Activated effector memory CD4-positive, alpha-beta T cell treated with Interleukin-2 at 50 U/mL for 16 hours (primary cell): ENCODE measurements around the gene TMEM269.
A peak's percentile ranks its signal among the peaks of the same experiment; 100 is the strongest.
"Not testable (repeated sequence)": the region's sequence is repeated elsewhere in the genome, so short reads cannot be mapped to it uniquely, and the experiment has no call there.

Source experiments
- DNase-seq: peaks from one replicate; pipeline ENCODE4 v3.0.0-alpha.2; 2020

Gene TMEM269

GRCh38 chr1:42748461-42749410 is 36.1 kb upstream of the TMEM269 start:
- DNase-seq, result no peak

DNA sequence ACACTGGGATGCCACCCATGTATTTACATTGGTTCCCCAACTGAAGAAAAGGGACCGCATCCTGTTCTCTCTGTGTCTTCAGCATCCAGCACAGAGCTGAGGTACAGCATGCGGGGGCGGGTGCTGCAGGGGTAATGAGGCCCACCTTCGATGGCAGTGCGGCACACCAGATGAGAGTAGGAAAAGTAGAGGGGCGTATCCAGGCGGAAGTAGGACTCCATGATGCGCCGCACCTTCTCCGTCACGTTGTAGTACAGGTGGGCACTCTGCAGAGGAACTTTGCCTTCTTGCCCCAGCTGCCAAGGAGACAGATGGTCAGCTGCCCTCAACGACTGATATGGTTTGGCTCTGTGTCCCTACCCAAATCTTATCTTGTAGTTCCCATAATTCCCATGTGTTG is 34.8 kb upstream of the TMEM269 start:
- no peak for DNase-seq

GRCh38 chr1:42751511-42752070 is 33.2 kb upstream of the TMEM269 start:
- DNase-seq, result not testable (repeated sequence)

- DNase-seq, result no peak
Measured at GRCh38 chr1:42752284-42752683, 32.5 kb upstream of the TMEM269 start.

GRCh38 chr1:42753070-42753469 is 31.7 kb upstream of the TMEM269 start:
- no peak for DNase-seq

GRCh38 chr1:42756956-42757891 is 27.6 kb upstream of the TMEM269 start:
- no peak for DNase-seq

DNA sequence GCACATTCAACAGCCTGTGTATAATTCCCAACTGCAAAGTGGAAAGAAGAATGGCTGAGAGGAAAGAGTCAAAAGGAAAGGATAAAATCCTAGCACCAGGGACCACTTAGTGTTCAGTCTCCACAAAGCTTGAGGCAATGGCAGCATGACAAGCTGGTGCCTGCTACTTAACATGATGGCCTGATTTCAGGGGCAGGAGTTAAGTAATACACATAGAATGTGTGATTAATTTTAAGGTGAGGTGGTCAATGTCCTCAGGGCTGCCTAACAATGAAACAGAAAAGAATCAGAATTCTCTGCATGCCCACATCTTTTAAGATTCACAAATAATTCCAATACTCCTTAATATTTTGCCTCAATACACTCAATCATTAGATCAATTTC is 26.9 kb upstream of the TMEM269 start:
- DNase-seq, result no peak

DNA sequence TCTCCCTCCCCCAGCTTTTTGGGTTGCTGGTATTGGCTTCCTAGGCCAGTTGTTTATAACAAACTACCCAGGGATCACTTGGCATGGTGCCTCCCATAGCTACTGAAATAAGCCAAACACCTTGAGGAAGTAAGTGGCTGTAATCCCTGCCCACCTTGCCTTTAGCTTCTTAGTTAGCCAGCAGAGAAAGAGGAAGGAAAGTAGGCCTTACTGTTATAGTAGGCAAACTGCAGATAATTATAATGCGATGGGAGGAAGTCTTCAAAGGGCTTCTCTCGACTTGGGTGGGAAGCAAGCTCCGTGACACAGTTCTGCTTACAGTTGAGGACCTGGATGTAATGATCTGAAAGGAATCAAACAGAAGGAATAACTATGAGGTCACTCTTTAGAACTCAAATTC is 26.1 kb upstream of the TMEM269 start:
- DNase-seq, result no peak

DNA sequence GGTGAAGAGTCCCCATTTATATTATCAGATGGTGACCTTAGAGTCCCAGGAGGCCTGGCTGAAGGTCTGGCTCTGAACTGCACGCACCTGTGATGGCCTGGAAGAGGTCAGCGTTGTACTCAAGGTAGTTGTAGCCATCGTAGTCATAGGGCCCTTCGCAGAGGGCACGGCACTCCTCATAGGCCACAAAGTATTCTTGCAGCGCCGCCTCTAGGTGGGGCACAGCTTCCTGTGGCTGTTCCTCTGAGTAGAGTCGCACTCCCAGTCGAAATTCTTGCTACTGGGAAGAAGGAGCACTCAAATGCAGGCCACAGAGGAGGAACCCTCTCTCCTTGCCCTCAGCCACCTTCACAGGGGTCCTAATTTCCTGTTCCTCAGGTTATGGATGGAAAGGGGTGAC is 25.7 kb upstream of the TMEM269 start:
- DNase-seq, result no peak

DNA sequence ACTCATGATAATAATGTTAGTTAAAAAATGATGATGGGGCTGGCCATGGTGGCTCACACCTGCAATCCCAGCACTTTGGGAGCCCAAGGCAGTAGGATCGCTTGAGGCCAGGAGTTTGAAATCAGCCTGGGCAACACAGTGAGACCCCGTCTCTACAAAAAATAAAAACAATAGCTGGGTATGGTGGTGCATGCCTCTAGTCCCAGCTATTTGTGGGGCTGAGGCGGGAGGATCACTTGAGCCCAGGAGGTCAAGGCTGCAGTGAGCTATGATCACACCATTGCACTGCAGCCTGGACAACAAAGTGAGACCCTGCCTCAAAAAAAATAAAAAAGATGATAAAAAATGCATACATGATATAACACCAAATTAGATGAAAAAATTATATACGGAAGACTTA is 23.2 kb upstream of the TMEM269 start:
- no peak for DNase-seq

GRCh38 chr1:42762269-42762668 is 22.5 kb upstream of the TMEM269 start:
- DNase-seq, result no peak

DNA sequence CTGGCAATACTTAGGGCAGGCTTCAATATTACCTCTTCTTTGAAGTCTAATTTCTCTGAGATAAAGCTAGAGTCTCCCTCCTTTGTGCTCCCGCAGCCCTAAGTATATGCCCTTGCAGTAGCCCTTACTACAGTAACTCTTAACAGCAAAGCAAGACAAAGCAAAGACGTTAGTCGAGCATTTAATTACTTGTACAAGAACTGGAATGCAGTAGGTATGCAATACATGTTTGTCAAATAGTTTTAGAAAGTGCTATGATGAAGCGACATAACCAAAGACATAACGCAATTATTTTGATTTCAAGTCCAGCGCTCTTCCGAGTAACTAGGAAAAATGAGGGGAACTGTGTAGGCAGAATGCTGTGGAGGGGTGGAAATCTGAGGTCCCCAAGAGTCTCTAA is 19.5 kb upstream of the TMEM269 start:
- DNase-seq, result no peak

GRCh38 chr1:42765832-42766740 is 18.7 kb upstream of the TMEM269 start:
- DNase-seq, result no peak

- peak; percentile 100 for DNase-seq
Measured at GRCh38 chr1:42766741-42767509, 17.9 kb upstream of the TMEM269 start, which contains the start of the genes C1orf50 and P3H1. TSS of gene C1orf50 (plus strand) at chr1:42767249. CDS start at chr1:42767312, 63 bp downstream. TSS of gene P3H1 (minus strand) at chr1:42767028. CDS start at chr1:42766971, 57 bp downstream.

DNA sequence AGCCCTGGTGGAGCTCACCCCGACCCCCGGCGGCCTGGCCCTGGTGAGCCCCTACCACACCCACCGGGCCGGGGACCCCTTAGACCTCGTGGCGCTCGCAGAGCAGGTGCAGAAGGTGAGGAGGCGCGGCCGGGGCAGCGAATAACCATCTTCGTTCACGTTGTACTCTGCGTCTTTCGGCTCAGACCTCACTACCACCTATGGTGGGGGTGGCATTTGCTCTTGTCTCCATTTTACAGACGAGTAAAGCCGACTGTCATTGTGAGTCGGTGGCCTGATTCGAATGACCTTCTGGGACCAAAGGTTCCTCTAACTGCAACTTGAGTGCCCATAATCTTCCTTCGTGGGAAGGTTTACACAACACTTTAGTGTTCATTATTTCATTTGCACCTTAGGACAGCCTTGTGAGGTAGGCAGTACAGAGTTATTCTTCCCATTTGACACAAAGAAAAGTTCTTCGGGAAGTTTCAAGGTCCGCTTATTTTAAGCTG is 17.2 kb upstream of the TMEM269 start:
- DNase-seq, result no peak

- DNase-seq, result no peak
Measured at GRCh38 chr1:42768172-42768571, 16.6 kb upstream of the TMEM269 start.

GRCh38 chr1:42769811-42770210 is 15.0 kb upstream of the TMEM269 start:
- DNase-seq, result no peak

- DNase-seq, result no peak
Measured at GRCh38 chr1:42773420-42773819, 11.4 kb upstream of the TMEM269 start.

GRCh38 chr1:42774928-42775526 is 9.8 kb upstream of the TMEM269 start:
- DNase-seq, result no peak

GRCh38 chr1:42776502-42776901 is 8.3 kb upstream of the TMEM269 start:
- DNase-seq, result no peak

GRCh38 chr1:42777852-42778251 is 6.9 kb upstream of the TMEM269 start:
- DNase-seq, result no peak
